ENCODE data around the gene RXRA. TPM values are rescaled to one million over a fixed set of nuclear protein-coding genes. Genes with fewer than 3 reads are reported as not detected.

RXRA gene
- polyA plus RNA-seq, 4 donors = 30.8 to 83.5 (median 41.5) TPM

DNA sequence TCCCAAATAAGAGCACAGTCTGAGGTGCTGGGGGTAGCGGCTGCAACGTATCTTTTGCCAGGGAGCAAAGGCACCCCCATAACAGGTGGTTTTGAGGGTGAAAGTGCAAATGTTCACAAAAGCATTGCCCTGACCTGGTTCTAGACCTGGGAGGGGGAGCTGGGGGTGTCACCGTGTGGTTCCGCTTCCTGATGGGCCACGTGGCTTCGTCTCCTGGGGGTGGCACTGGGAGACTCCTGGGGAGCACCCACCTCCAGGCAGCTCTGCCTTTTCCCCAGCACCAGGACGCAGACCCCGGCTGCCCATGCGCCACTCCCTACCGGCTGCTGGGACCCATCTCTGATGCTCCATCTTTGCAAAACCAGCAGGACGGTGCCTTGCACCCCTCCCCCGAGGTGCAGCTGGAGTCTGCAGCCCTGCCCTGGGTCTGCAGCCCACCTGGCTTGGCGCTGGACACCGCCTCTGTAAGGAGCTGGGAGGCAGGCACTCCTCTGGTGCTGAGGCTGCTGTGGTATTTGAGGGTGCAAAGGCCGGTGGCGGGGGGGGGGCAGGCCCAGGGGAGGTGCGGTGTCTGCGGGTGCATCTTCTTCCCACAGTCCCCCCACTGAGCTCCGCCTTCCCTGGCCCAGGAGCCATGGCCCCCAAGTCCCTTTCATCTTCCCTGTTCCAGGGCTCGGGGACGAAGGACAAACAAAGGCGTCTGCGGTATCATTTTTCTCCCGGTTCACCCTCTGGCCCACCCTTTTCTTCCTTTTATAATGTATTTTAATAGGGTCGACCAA, 29.8 kb upstream of the RXRA start:
- no peaks in the 10 kb centered on the region for H3K9me3 ChIP-seq (ENCODE audit: control insufficient read depth in 2 of 2, insufficient read depth in 1 of 2, low read depth in 1 of 2, low read length in 1 of 2)
- H3K4me3 ChIP-seq (ENCODE audit: low read depth in 1 of 3, low read length in 3 of 3) = no peak overlapping the region
- FAIRE-seq (no peak), DNase-seq (no peak)
- H3K27ac ChIP-seq (ENCODE audit: low read depth in 1 of 3, low read length in 2 of 3) = no peak overlapping the region
- WGBS, 3 donors = 26 to 60% (median 43%) methylated on average over 24 to 25 of the region's 25 CpGs
- H3K36me3 ChIP-seq (ENCODE audit: control insufficient read depth in 3 of 3, insufficient read depth in 2 of 3, low read depth in 1 of 3, low read length in 3 of 3) = no peaks in the 10 kb centered on the region
- H3K27me3 ChIP-seq (ENCODE audit: control insufficient read depth in 3 of 3, insufficient read depth in 3 of 3, low read length in 3 of 3) = peaks cover 0 to 2% (median 0%) of the 10 kb centered on the region in 3 donors
- peaks cover 0 to 4% (median 0%) of the 10 kb centered on the region in 3 donors for H3K4me1 ChIP-seq (ENCODE audit: control insufficient read depth in 3 of 3, insufficient read depth in 2 of 3, low read depth in 1 of 3, low read length in 2 of 3)

DNA sequence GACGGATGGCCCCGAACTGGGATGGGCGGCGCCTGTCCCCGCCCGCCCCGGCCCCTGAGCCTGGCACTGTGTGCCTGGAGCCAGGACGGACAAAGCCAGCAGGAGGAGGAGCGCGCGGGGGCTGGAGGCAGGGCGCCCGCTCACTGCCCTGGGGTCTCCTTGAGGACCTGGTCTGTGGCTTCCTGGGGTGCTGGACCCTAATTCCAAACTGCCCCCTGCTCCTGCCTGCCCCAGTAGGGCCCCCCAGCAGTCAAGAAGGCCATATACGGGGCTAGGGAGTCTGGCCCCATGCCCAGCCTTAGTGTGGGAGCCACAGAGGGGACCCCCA, 29.2 kb upstream of the RXRA start:
- Histone ChIP-seq H3K4me1 (ENCODE audit: control insufficient read depth in 3 of 3, insufficient read depth in 2 of 3, low read depth in 1 of 3, low read length in 2 of 3) (peaks cover 0 to 4% (median 0%) of the 10 kb centered on the region in 3 donors), H3K27ac (ENCODE audit: low read depth in 1 of 3, low read length in 2 of 3) (no peak overlapping the region), H3K36me3 (ENCODE audit: control insufficient read depth in 3 of 3, insufficient read depth in 2 of 3, low read depth in 1 of 3, low read length in 3 of 3) (no peaks in the 10 kb centered on the region), H3K9me3 (ENCODE audit: control insufficient read depth in 2 of 2, insufficient read depth in 1 of 2, low read depth in 1 of 2, low read length in 1 of 2) (no peaks in the 10 kb centered on the region), H3K27me3 (ENCODE audit: control insufficient read depth in 3 of 3, insufficient read depth in 3 of 3, low read length in 3 of 3) (peaks cover 0 to 2% (median 0%) of the 10 kb centered on the region in 3 donors), H3K4me3 (ENCODE audit: low read depth in 1 of 3, low read length in 3 of 3) (no peak overlapping the region)
- no peak for DNase-seq
- FAIRE-seq = no peak
- WGBS, 3 donors = 63 to 78% (median 76%) methylated on average over 10 to 14 of the region's 14 CpGs

DNA sequence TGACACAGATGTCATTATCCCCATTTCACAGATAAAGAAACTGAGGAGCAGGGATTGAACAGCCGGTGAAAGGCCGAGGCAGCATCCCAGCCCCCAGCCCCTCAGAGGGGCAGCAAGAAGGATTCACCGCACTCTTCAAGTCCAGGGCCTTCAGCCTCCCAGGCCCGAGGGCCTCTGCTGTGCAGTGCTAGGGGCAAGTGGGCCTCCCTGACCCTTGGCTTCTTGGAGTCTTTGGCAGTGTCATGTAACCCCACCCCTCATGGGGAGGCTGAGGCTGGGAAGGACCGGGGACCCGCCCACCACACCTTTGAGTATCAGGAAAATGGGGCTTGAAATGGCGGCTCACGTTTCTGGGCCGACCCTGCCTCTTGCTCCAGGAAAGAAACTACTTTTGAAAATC, 28.7 kb upstream of the RXRA start:
- H3K9me3 ChIP-seq (ENCODE audit: control insufficient read depth in 2 of 2, insufficient read depth in 1 of 2, low read depth in 1 of 2, low read length in 1 of 2) = no peaks in the 10 kb centered on the region
- H3K4me3 ChIP-seq (ENCODE audit: low read depth in 1 of 3, low read length in 3 of 3) = no peak overlapping the region
- no peak for FAIRE-seq
- H3K27me3 ChIP-seq (ENCODE audit: control insufficient read depth in 3 of 3, insufficient read depth in 3 of 3, low read length in 3 of 3) = peaks cover 0 to 2% (median 0%) of the 10 kb centered on the region in 3 donors
- no peak for DNase-seq
- H3K36me3 ChIP-seq (ENCODE audit: control insufficient read depth in 3 of 3, insufficient read depth in 2 of 3, low read depth in 1 of 3, low read length in 3 of 3) = no peaks in the 10 kb centered on the region
- H3K4me1 ChIP-seq (ENCODE audit: control insufficient read depth in 3 of 3, insufficient read depth in 2 of 3, low read depth in 1 of 3, low read length in 2 of 3) = peaks cover 0 to 4% (median 0%) of the 10 kb centered on the region in 3 donors
- H3K27ac ChIP-seq (ENCODE audit: low read depth in 1 of 3, low read length in 2 of 3) = no peak overlapping the region
- 84 to 93% (median 87%) methylated on average over 9 of the region's 9 CpGs for WGBS, 3 donors

DNA sequence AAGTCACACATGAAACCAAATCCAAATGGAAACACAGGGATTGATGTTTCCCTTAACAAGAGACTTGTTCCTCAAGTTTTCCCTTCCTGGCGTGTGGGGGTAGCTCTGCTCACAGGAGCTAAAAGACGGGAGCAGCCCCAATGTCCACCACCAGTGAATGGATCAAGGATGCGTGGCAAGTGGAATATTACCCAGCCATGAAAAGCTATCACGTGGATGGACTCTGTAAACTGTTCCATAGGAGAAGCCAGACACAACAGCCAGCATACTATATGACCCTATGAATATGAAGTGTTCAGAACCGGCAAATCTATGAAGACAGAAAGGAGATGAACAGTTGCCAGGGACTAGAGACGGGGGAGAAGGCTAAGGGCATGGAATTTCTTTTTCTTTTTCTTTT, 28.3 kb upstream of the RXRA start:
- WGBS, 3 donors = 88 to 92% (median 91%) methylated on average over 6 of the region's 6 CpGs
- Histone ChIP-seq H3K4me1 (ENCODE audit: control insufficient read depth in 3 of 3, insufficient read depth in 2 of 3, low read depth in 1 of 3, low read length in 2 of 3) (peaks cover 0 to 4% (median 0%) of the 10 kb centered on the region in 3 donors), H3K4me3 (ENCODE audit: low read depth in 1 of 3, low read length in 3 of 3) (no peak overlapping the region), H3K27ac (ENCODE audit: low read depth in 1 of 3, low read length in 2 of 3) (no peak overlapping the region), H3K9me3 (ENCODE audit: control insufficient read depth in 2 of 2, insufficient read depth in 1 of 2, low read depth in 1 of 2, low read length in 1 of 2) (no peaks in the 10 kb centered on the region), H3K36me3 (ENCODE audit: control insufficient read depth in 3 of 3, insufficient read depth in 2 of 3, low read depth in 1 of 3, low read length in 3 of 3) (no peaks in the 10 kb centered on the region), H3K27me3 (ENCODE audit: control insufficient read depth in 3 of 3, insufficient read depth in 3 of 3, low read length in 3 of 3) (peaks cover 0 to 2% (median 0%) of the 10 kb centered on the region in 3 donors)
- FAIRE-seq (no peak), DNase-seq (no peak)

DNA sequence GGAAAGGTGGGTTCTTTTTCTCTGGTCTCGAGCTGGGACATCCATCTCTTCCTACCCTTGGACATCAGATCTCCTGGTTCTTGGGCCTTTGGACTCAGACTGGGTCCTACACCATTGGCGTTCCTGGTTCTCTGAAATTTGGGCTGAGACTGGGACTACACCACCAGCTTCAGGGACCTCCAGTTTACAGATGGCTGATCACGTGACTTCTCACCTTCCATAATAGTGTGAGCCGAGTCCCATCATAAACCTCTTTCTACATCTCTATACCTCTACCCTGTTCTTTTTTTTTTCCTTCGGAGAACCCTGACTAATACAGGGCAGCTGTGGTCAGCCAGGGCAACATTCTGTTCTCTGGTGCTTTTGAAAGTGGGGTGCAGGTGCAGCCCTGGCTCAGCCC, 27.2 kb upstream of the RXRA start:
- no peak for DNase-seq
- H3K4me3 ChIP-seq (ENCODE audit: low read depth in 1 of 3, low read length in 3 of 3) = no peak overlapping the region
- WGBS, 3 donors = 86 to 96% (median 91%) methylated on average over 5 of the region's 5 CpGs

DNA sequence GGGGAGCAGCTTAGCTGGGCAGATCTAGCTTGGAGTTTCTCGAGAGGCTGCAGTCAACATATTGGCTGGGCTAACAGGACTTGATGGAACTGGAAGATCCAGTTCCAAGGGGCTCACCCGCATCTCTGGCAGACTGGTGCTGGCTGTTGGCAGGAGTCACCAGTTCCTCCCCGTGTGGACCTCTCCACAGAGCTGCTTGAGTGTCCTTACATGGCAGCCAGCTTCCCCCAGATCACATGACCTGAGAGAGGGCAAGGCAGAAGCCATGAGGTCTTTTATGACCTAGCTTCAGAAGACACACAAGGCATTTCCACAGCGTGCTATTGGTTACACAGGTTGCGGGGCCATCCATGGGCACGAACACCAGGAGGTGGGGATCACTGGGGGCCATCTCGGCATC, 26.4 kb upstream of the RXRA start:
- Histone ChIP-seq H3K4me3 (ENCODE audit: low read depth in 1 of 3, low read length in 3 of 3) (no peak overlapping the region), H3K36me3 (ENCODE audit: control insufficient read depth in 3 of 3, insufficient read depth in 2 of 3, low read depth in 1 of 3, low read length in 3 of 3) (no peaks in the 10 kb centered on the region), H3K27me3 (ENCODE audit: control insufficient read depth in 3 of 3, insufficient read depth in 3 of 3, low read length in 3 of 3) (no peaks in the 10 kb centered on the region), H3K9me3 (ENCODE audit: control insufficient read depth in 2 of 2, insufficient read depth in 1 of 2, low read depth in 1 of 2, low read length in 1 of 2) (no peaks in the 10 kb centered on the region), H3K4me1 (ENCODE audit: control insufficient read depth in 3 of 3, insufficient read depth in 2 of 3, low read depth in 1 of 3, low read length in 2 of 3) (peaks cover 0 to 19% (median 3%) of the 10 kb centered on the region in 3 donors), H3K27ac (ENCODE audit: low read depth in 1 of 3, low read length in 2 of 3) (no peak overlapping the region)
- FAIRE-seq = no peak
- 67 to 79% (median 75%) methylated on average over 7 of the region's 7 CpGs for WGBS, 3 donors
- no peak for DNase-seq

More for the DNA sequence above, 27.2 kb upstream of the RXRA start:
- peaks cover 0 to 11% (median 0%) of the 10 kb centered on the region in 3 donors for H3K4me1 ChIP-seq (ENCODE audit: control insufficient read depth in 3 of 3, insufficient read depth in 2 of 3, low read depth in 1 of 3, low read length in 2 of 3)
- FAIRE-seq = no peak
- no peaks in the 10 kb centered on the region for H3K36me3 ChIP-seq (ENCODE audit: control insufficient read depth in 3 of 3, insufficient read depth in 2 of 3, low read depth in 1 of 3, low read length in 3 of 3)
- H3K9me3 ChIP-seq (ENCODE audit: control insufficient read depth in 2 of 2, insufficient read depth in 1 of 2, low read depth in 1 of 2, low read length in 1 of 2) = no peaks in the 10 kb centered on the region
- no peak overlapping the region for H3K27ac ChIP-seq (ENCODE audit: low read depth in 1 of 3, low read length in 2 of 3)
- H3K27me3 ChIP-seq (ENCODE audit: control insufficient read depth in 3 of 3, insufficient read depth in 3 of 3, low read length in 3 of 3) = peaks cover 0 to 2% (median 0%) of the 10 kb centered on the region in 3 donors

DNA sequence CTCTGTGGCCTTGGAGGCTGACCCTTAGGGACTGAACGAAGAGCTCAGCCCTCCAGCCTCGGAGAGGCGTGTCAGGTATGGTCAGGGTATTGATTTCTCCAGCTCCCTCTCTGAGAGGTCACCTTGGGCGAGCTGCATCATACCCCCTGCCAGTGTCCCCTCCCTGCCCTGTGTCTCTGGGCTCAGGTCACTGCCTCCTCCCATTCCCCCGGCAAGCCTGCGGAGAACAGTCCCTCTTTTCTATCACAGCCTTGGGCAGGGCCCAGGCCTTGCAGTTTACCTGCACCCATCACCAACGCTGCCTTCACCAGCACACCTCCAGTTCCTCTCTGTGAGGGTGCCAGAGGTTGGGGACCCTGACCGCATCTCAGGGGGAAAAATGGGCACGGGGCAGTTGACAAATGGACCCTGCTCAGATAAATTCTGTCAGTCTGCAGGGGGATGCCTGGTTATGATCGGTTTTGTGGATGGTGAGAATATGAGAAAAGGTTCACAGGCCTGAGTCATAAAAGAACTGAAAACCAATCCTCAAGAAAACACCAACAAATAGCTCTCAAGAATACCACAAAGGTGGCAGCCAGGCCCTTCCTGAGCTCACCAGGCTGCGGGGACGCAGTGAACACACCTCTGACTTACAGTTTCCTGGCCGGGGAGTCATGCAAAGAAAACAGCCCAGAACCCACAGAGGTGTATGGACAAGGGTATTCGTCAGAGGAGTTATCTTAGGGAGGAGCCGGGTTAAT, 24.7 kb upstream of the RXRA start:
- Histone ChIP-seq H3K9me3 (ENCODE audit: control insufficient read depth in 2 of 2, insufficient read depth in 1 of 2, low read depth in 1 of 2, low read length in 1 of 2) (no peaks in the 10 kb centered on the region), H3K27me3 (ENCODE audit: control insufficient read depth in 3 of 3, insufficient read depth in 3 of 3, low read length in 3 of 3) (no peaks in the 10 kb centered on the region), H3K27ac (ENCODE audit: low read depth in 1 of 3, low read length in 2 of 3) (no peak overlapping the region), H3K36me3 (ENCODE audit: control insufficient read depth in 3 of 3, insufficient read depth in 2 of 3, low read depth in 1 of 3, low read length in 3 of 3) (no peaks in the 10 kb centered on the region), H3K4me3 (ENCODE audit: low read depth in 1 of 3, low read length in 3 of 3) (no peak overlapping the region), H3K4me1 (ENCODE audit: control insufficient read depth in 3 of 3, insufficient read depth in 2 of 3, low read depth in 1 of 3, low read length in 2 of 3) (peaks cover 0 to 16% (median 3%) of the 10 kb centered on the region in 3 donors)
- DNase-seq = no peak
- 74 to 79% (median 79%) methylated on average over 15 of the region's 15 CpGs for WGBS, 3 donors
- no peak for FAIRE-seq

DNA sequence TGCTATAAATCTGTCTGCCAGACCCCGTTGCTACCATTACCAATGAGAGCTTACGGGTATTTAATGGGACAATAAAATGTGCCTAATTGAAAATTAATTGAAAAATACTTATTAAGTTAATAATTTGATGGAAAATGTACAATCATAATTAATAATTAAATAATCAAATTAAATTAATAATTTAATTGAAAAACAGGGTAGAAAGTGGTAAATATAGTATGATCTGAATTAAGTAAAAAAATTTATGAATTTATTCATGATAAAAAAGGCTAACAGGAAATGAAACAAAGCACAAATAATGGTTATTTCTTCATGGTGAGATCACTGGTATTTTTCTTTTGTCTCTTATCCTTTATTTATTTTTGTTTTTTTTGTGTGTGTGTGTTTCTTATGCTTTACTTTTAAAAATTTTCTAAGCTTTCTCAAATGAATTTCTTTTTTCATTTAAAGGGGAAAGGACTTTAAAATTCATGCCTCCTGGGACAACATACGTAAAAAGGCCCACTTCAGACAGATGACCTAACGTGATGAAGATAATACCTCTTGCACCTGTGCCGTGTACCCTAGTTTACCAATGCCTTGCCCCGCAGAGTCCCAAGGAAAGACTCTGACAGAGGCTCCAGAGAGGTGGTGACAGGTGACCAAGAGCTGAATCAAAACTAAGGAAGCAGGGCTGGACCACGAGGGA, 24.0 kb upstream of the RXRA start:
- H3K9me3 ChIP-seq (ENCODE audit: control insufficient read depth in 2 of 2, insufficient read depth in 1 of 2, low read depth in 1 of 2, low read length in 1 of 2) = no peaks in the 10 kb centered on the region
- H3K27me3 ChIP-seq (ENCODE audit: control insufficient read depth in 3 of 3, insufficient read depth in 3 of 3, low read length in 3 of 3) = no peaks in the 10 kb centered on the region
- H3K4me3 ChIP-seq (ENCODE audit: low read depth in 1 of 3, low read length in 3 of 3) = no peak overlapping the region
- no peaks in the 10 kb centered on the region for H3K36me3 ChIP-seq (ENCODE audit: control insufficient read depth in 3 of 3, insufficient read depth in 2 of 3, low read depth in 1 of 3, low read length in 3 of 3)
- DNase-seq = no peak
- H3K27ac ChIP-seq (ENCODE audit: low read depth in 1 of 3, low read length in 2 of 3) = no peak overlapping the region
- peaks cover 2 to 22% (median 3%) of the 10 kb centered on the region in 3 donors for H3K4me1 ChIP-seq (ENCODE audit: control insufficient read depth in 3 of 3, insufficient read depth in 2 of 3, low read depth in 1 of 3, low read length in 2 of 3)
- WGBS, 3 donors = 84 to 86% (median 85%) methylated on average over 7 of the region's 7 CpGs
- no peak for FAIRE-seq

Data from small intestine (tissue), 7 donors.